Upper lobe of right lung (tissue), 1 donor: ENCODE data around the gene GJA4. TPM values are rescaled to one million over a fixed set of nuclear protein-coding genes. Genes with fewer than 3 reads are reported as not detected.

Experiments used
- ATAC-seq: fragments of 200-7000 bp; cut with Tn5 transposase; one replicate; pipeline ENCODE4 v1.9.1; 2020; ENCODE audit warnings: mild to moderate bottlenecking, moderate library complexity
- DNase-seq: peaks from one replicate; pipeline ENCODE4 v3.0.0-alpha.2; 2020
- H3K27ac ChIP-seq: fragments of 200-600 bp; one replicate; pipeline ENCODE4 v1.8.0; 2022
- H3K27me3 ChIP-seq: fragments of 200-600 bp; one replicate; pipeline ENCODE4 v1.8.0; 2022; ENCODE audit warnings: mild to moderate bottlenecking
- H3K36me3 ChIP-seq: fragments of 200-600 bp; one replicate; pipeline ENCODE4 v1.8.0; 2022
- H3K4me1 ChIP-seq: fragments of 200-600 bp; one replicate; pipeline ENCODE4 v1.8.0; 2022
- H3K4me3 ChIP-seq: fragments of 200-600 bp; one replicate; pipeline ENCODE4 v1.8.0; 2022; ENCODE audit warnings: mild to moderate bottlenecking
- H3K9me3 ChIP-seq: fragments of 200-600 bp; one replicate; pipeline ENCODE4 v1.8.0; 2022
- CTCF ChIP-seq: fragments of 200-600 bp; IDR thresholded peaks from one replicate; pipeline ENCODE4 v1.8.0; 2022; ENCODE audit warnings: antibody characterized with exemption
- intact Hi-C: fragments of 100-400 bp; cut with DNase I; formaldehyde crosslinking; loops from one replicate; pipeline ENCODE4 v1.11.0; 2022
- total RNA-seq: library from RNA; stranded (reverse); fragmentation: NEBNext Ultra II Directional; extraction: Animal tissue kit (Norgen Biotek cat#: 25700); gene quantifications from one replicate; pipeline ENCODE4 v1.2.1, GENCODE V29; 2021
- donor health status: DM: no; HTN: yes; CAD: no; lungs with severe emphysema.

Gene GJA4
- total RNA-seq, 1 donor from 2014 or later: 20.0 TPM

GRCh38 chr1:34831721-34832246, 39.0 kb downstream of the GJA4 start:
- no peak for TF ChIP-seq CTCF
- H3K36me3 ChIP-seq: no peaks in the 10 kb centered on the region
- no peak for DNase-seq
- no peak for ATAC-seq
- H3K4me1 ChIP-seq: no peaks in the 10 kb centered on the region
- H3K4me3 ChIP-seq: no peak overlapping the region
- intact Hi-C loops: no loop called here
- no peaks in the 10 kb centered on the region for H3K9me3 ChIP-seq
- no peak overlapping the region for H3K27ac ChIP-seq
- H3K27me3 ChIP-seq: no peaks in the 10 kb centered on the region

GRCh38 chr1:34833711-34834110, 40.9 kb downstream of the GJA4 start:
- DNase-seq (no peak), ATAC-seq (no peak)
- H3K27me3 ChIP-seq: no peaks in the 10 kb centered on the region
- H3K36me3 ChIP-seq: no peaks in the 10 kb centered on the region
- no peaks in the 10 kb centered on the region for H3K9me3 ChIP-seq
- no peaks in the 10 kb centered on the region for H3K4me1 ChIP-seq
- intact Hi-C loops: no loop called here
- no peak for TF ChIP-seq CTCF
- H3K4me3 ChIP-seq: no peak overlapping the region
- no peak overlapping the region for H3K27ac ChIP-seq

DNA sequence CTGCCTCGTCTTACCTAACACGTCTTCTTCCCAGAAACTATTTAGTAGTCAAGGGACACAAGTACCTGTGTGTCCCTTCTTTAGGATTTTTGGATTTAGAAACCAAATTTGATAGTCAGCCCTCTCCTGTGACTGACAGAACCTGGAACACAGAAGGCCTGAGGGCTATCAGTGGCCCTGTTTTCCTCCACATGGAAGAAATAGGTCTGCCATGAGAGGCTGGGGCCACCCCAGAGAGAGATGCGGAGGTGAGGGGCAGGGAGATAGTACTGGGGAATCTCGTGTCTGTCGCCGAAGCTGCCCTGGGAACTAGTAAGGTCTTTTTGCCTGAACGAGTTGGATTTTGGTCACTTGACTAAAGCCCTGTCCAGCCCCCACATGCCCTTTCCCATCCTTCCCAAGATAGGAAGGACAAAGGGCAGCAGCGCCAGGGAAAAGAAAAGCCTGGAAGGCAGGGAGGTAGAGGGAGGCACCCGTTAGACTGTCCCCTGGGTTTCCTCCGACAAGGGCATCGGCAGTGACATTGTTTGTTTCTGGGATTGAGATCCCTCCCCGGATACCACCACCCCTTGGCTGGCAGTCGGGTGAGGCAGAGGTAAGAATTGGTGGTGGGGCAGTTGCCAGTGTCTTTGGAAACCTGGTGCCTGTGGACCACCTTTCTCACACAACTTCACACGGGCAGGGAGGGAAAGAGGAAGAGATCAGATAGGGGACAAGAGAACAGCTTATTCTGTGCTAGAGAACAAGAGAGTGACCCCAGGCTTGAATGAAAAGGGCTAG, 46.9 kb downstream of the GJA4 start:
- peaks cover 8% of the 10 kb centered on the region for H3K4me1 ChIP-seq
- DNase-seq: no peak
- ATAC-seq: no peak
- H3K27ac ChIP-seq: no peak overlapping the region
- no peak overlapping the region for H3K4me3 ChIP-seq
- no peaks in the 10 kb centered on the region for H3K9me3 ChIP-seq
- intact Hi-C loops: no loop called here
- TF ChIP-seq CTCF: no peak
- no peaks in the 10 kb centered on the region for H3K27me3 ChIP-seq
- H3K36me3 ChIP-seq: no peaks in the 10 kb centered on the region

DNA sequence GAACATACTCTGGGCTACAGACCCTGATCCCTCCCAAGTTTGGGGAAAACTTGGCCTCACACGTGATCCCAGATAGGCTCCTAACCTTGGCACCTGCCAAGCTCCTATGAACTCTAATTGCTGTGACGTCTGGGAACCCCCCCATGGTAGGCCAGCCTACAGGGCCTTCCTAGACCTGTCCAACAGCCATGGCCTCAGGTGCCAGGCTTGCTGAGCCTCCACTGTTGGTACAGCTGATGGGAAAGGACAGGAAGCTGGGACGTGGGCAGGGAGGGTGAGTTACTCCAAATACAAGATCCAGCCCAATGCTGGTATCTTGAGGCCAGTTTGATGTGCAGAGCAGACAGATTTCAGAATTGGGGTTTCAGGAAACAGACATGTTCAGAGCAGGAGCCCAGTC, 47.6 kb downstream of the GJA4 start:
- no peak overlapping the region for H3K27ac ChIP-seq
- ATAC-seq (no peak), DNase-seq (no peak)
- H3K4me3 ChIP-seq: no peak overlapping the region
- no peaks in the 10 kb centered on the region for H3K9me3 ChIP-seq
- intact Hi-C loops: no loop called here
- no peaks in the 10 kb centered on the region for H3K27me3 ChIP-seq
- TF ChIP-seq CTCF: no peak
- H3K4me1 ChIP-seq: peaks cover 14% of the 10 kb centered on the region
- H3K36me3 ChIP-seq: no peaks in the 10 kb centered on the region

DNA sequence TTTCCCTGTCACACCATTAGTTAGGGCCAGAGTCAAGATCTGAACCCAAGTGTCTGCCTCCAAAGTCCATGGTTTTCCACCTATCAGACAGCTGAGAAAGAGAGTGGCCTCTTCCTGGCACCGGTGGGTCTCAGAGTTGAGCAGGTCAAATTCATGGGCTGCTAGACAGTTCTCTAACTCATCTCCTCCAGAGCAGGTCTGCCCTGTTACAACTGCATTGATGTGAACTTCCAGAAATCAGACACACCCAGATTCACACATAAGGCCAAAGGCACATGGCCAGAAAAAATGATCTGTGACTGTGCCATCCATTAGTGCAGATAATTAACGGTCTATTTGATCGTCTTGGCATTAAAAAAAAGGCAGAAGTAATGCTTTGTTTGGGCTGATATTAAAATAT, 49.3 kb downstream of the GJA4 start:
- no peaks in the 10 kb centered on the region for H3K27me3 ChIP-seq
- ATAC-seq (no peak), DNase-seq (no peak)
- no peak overlapping the region for H3K27ac ChIP-seq
- H3K4me3 ChIP-seq: no peak overlapping the region
- TF ChIP-seq CTCF: no peak
- H3K4me1 ChIP-seq: peaks cover 17% of the 10 kb centered on the region
- no peaks in the 10 kb centered on the region for H3K36me3 ChIP-seq
- intact Hi-C loops: no loop called here
- H3K9me3 ChIP-seq: no peaks in the 10 kb centered on the region
